GM21619 (cell line): ENCODE measurements around the gene ORMDL3.
"Not testable (repeated sequence)": the region's sequence is repeated elsewhere in the genome, so short reads cannot be mapped to it uniquely, and the experiment has no call there.

Experiments used
- ATAC-seq: cut with Tn5 transposase; IDR thresholded peaks from one replicate; pipeline ENCODE4 v1.9.1; 2021; ENCODE audit not compliant: unreplicated experiment

Gene ORMDL3

GRCh38 chr17:39887078-39887477 lies 40.3 kb downstream of the ORMDL3 start:
- ATAC-seq, result no peak

GRCh38 chr17:39886102-39886501 lies 41.3 kb downstream of the ORMDL3 start:
- not testable (repeated sequence) for ATAC-seq

- no peak for ATAC-seq
Observed at GRCh38 chr17:39872751-39873150, 54.6 kb downstream of the ORMDL3 start.

GRCh38 chr17:39871801-39872200 lies 55.6 kb downstream of the ORMDL3 start:
- ATAC-seq, result no peak
